ENCODE data around the gene ADAMTS18. TPM values are rescaled to one million over a fixed set of nuclear protein-coding genes. Genes with fewer than 3 reads are reported as not detected.

Gene ADAMTS18
- total RNA-seq, 1 donor from 2014 or later: 1.7 TPM

DNA sequence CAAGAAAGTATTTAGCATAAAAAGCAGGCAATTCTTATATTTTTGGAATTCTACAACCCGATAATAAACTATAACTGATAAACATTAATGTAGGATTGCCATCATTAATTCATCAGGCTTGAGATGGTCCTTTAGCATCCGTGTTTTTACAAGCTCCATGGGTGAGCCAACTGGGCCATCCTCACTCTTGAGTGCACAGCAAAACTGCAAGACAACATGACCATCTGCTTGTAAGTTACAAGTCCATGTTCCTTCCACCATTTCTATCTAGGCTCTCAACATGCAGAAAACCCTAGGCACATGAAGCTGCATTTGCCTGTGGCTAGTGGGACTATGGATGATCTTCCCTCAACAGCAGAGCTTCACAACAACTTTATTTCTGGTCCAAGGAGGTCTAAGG lies 40.1 kb downstream of the ADAMTS18 start:
- Mint-ChIP-seq H3K27ac (ENCODE audit: unreplicated experiment) (no peak overlapping the region), H3K36me3 (ENCODE audit: unreplicated experiment) (no peaks in the 10 kb centered on the region), H3K9me3 (ENCODE audit: unreplicated experiment) (no peaks in the 10 kb centered on the region), H3K4me1 (ENCODE audit: low read depth, unreplicated experiment) (peaks cover 10% of the 10 kb centered on the region), H3K27me3 (ENCODE audit: unreplicated experiment) (no peaks in the 10 kb centered on the region), H3K4me3 (ENCODE audit: unreplicated experiment) (no peak overlapping the region)
- TF ChIP-seq, protein P1, sequence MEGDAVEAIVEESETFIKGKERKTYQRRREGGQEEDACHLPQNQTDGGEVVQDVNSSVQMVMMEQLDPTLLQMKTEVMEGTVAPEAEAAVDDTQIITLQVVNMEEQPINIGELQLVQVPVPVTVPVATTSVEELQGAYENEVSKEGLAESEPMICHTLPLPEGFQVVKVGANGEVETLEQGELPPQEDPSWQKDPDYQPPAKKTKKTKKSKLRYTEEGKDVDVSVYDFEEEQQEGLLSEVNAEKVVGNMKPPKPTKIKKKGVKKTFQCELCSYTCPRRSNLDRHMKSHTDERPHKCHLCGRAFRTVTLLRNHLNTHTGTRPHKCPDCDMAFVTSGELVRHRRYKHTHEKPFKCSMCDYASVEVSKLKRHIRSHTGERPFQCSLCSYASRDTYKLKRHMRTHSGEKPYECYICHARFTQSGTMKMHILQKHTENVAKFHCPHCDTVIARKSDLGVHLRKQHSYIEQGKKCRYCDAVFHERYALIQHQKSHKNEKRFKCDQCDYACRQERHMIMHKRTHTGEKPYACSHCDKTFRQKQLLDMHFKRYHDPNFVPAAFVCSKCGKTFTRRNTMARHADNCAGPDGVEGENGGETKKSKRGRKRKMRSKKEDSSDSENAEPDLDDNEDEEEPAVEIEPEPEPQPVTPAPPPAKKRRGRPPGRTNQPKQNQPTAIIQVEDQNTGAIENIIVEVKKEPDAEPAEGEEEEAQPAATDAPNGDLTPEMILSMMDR (IDR thresholded peaks at IDR 0.05; ENCODE audit: partially characterized antibody, unreplicated experiment): no peak
- no peak for DNase-seq

DNA sequence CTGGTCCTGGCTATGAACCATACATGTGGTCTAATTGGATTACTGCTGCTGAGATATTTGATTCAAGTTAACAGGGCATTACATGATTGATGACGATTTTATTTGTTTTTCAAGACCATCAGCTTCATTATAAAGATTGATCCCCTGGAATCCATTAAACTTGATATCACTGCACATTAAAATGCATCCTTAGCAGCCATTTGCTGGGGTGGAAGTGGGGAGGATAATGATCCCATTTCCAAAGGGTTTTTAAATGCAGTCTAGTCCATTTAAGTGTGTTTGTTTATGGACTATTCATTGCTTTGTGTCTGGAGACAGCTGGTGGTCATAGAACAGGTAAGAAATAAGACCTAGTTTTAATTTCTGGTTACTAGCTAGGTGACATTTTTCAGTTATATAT lies 40.9 kb downstream of the ADAMTS18 start:
- H3K4me3 Mint-ChIP-seq (ENCODE audit: unreplicated experiment): no peak overlapping the region

DNA sequence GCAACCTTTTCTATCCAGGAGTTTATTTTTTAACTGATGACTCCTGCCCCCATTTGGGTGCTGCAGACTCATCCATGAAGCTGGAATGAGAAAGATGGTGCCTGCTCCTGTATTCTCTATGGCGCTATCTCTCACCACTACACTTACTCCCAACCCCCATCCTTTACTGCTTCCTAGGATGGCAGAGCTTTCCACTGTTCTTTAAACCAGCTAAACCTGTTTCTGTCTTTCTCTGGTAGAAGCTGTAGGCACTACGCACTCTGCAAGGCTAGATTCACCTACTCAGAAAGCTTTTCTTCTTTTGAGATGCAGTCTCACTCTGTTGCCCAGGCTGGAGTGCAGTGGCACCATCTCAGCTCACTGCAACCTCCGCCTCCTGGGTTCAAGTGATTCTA lies 47.0 kb downstream of the ADAMTS18 start:
- peaks cover 3% of the 10 kb centered on the region for H3K27me3 Mint-ChIP-seq (ENCODE audit: unreplicated experiment)
- no peaks in the 10 kb centered on the region for H3K36me3 Mint-ChIP-seq (ENCODE audit: unreplicated experiment)
- H3K27ac Mint-ChIP-seq (ENCODE audit: unreplicated experiment): no peak overlapping the region
- H3K4me1 Mint-ChIP-seq (ENCODE audit: low read depth, unreplicated experiment): peaks cover 19% of the 10 kb centered on the region
- TF ChIP-seq, protein P1 (IDR thresholded peaks at IDR 0.05; ENCODE audit: partially characterized antibody, unreplicated experiment): no peak
- H3K9me3 Mint-ChIP-seq (ENCODE audit: unreplicated experiment): no peaks in the 10 kb centered on the region
- no peak overlapping the region for H3K4me3 Mint-ChIP-seq (ENCODE audit: unreplicated experiment)
- DNase-seq: no peak

More for the DNA sequence above, 40.9 kb downstream of the ADAMTS18 start:
- Mint-ChIP-seq H3K27me3 (ENCODE audit: unreplicated experiment) (no peaks in the 10 kb centered on the region), H3K9me3 (ENCODE audit: unreplicated experiment) (no peaks in the 10 kb centered on the region), H3K36me3 (ENCODE audit: unreplicated experiment) (no peaks in the 10 kb centered on the region), H3K4me1 (ENCODE audit: low read depth, unreplicated experiment) (peaks cover 10% of the 10 kb centered on the region), H3K27ac (ENCODE audit: unreplicated experiment) (no peak overlapping the region)
- no peak for DNase-seq
- TF ChIP-seq, protein P1 (IDR thresholded peaks at IDR 0.05; ENCODE audit: partially characterized antibody, unreplicated experiment): no peak

DNA sequence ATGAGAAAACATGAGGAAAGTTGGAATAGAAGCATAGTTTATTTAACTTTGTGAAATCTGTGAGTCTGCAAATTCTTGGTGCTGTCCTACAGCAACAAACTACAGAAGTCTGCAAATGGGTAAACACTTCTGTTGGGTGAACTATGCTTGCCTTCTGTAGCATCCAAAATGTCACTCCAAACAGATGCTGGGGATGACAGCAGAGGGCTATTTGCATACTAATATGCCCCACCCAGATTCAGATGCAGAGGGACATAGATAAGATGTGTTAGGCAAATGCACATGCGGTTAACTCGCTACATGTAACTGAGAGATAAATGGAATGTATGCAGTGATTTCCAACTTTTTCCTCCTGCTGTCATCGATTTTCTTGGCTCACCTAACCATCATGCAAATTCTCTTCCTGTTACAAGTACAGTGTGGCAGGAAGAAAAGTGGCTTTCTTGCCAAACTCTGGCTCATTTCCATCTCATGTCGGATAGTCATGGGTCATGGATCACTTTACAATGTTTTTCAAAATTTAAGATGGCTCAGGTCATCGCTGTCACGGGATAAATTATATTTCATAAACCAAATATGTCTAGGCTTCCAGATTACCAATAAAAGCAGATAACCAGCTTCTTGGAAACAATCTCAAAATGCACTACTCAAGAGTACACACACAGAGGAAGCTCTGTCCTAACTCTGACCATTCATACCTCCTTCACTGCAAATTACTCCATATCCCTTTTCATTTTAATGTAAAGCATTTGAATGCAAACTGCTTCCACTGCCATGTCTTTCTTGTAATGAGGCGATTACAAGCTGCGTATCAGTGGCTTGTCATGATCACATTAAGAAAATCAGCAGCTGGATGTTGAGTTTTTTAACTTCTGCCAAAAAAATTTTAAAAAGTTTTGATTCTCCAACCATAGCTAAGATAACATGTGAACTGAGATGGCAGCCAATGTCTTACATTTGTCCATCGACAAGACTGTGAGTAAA lies 47.7 kb downstream of the ADAMTS18 start:
- peaks cover 3% of the 10 kb centered on the region for H3K27me3 Mint-ChIP-seq (ENCODE audit: unreplicated experiment)
- no peak overlapping the region for H3K4me3 Mint-ChIP-seq (ENCODE audit: unreplicated experiment)
- TF ChIP-seq, protein P1 (IDR thresholded peaks at IDR 0.05; ENCODE audit: partially characterized antibody, unreplicated experiment): no peak
- H3K27ac Mint-ChIP-seq (ENCODE audit: unreplicated experiment): no peak overlapping the region
- peaks cover 12% of the 10 kb centered on the region for H3K4me1 Mint-ChIP-seq (ENCODE audit: low read depth, unreplicated experiment)
- DNase-seq: no peak
- no peaks in the 10 kb centered on the region for H3K36me3 Mint-ChIP-seq (ENCODE audit: unreplicated experiment)
- no peaks in the 10 kb centered on the region for H3K9me3 Mint-ChIP-seq (ENCODE audit: unreplicated experiment)

DNA sequence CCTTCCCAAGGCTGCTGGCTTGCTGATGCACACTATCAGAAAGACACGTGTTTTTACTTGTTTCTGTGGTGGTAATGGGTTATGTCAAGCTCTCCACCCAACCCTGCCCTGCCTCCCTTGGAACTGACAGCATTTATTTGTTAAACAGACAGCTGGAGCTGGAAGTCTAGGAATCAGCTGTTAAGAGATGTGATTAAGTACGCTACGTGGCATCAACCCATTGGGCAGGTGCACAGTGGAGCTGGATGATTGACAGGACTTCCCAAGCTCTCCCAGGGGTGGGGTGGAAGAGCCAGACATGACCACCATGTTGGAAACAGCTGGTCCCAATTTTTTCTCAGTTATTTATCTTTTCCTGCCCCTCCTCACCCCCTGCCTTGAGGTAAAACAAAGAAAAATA lies 49.4 kb downstream of the ADAMTS18 start:
- Mint-ChIP-seq H3K27ac (ENCODE audit: unreplicated experiment) (peak overlapping the region; percentile 85), H3K36me3 (ENCODE audit: unreplicated experiment) (no peaks in the 10 kb centered on the region), H3K27me3 (ENCODE audit: unreplicated experiment) (peaks cover 3% of the 10 kb centered on the region), H3K9me3 (ENCODE audit: unreplicated experiment) (no peaks in the 10 kb centered on the region), H3K4me3 (ENCODE audit: unreplicated experiment) (no peak overlapping the region), H3K4me1 (ENCODE audit: low read depth, unreplicated experiment) (peaks cover 11% of the 10 kb centered on the region)
- peak; percentile 31 for DNase-seq
- TF ChIP-seq, protein P1 (IDR thresholded peaks at IDR 0.05; ENCODE audit: partially characterized antibody, unreplicated experiment): no peak
